ENCODE data around the gene ADGRG4.

ADGRG4 gene

GRCh38 chrX:136425996-136426395 is 125.2 kb downstream of the ADGRG4 start:
- TF ChIP-seq EZH2phosphoT487 (IDR thresholded peaks at IDR 0.05; ENCODE audit: borderline replicate concordance): no peak
- TF ChIP-seq CTCF (conservative IDR thresholded peaks at IDR 0.05; ENCODE audit: low read length): no peak
- no peaks in the 10 kb centered on the region for H3K4me1 ChIP-seq (ENCODE audit: insufficient read depth, low read length, poor library complexity, severe bottlenecking)
- no peaks in the 10 kb centered on the region for H4K20me1 ChIP-seq (ENCODE audit: insufficient read depth, low read length, poor library complexity, severe bottlenecking)

GRCh38 chrX:136431625-136432024 is 130.9 kb downstream of the ADGRG4 start:
- Histone ChIP-seq H4K20me1 (ENCODE audit: insufficient read depth, low read length, poor library complexity, severe bottlenecking) (no peaks in the 10 kb centered on the region), H3K4me3 (ENCODE audit: low read length, poor library complexity, severe bottlenecking) (no peak overlapping the region), H3K36me3 (ENCODE audit: insufficient read depth, low read length) (no peaks in the 10 kb centered on the region), H3K9me3 (ENCODE audit: insufficient read depth, low read depth, low read length) (no peaks in the 10 kb centered on the region), H3K9ac (ENCODE audit: low read depth, low read length, poor library complexity, severe bottlenecking) (no peak overlapping the region), H3K27me3 (ENCODE audit: insufficient read depth, low read length, poor library complexity, severe bottlenecking) (no peaks in the 10 kb centered on the region), H3K4me1 (ENCODE audit: insufficient read depth, low read length, poor library complexity, severe bottlenecking) (no peaks in the 10 kb centered on the region), H3K9me2 (replicated peaks; ENCODE audit: low read depth, low read length) (no peaks in the 10 kb centered on the region), H3F3A (ENCODE audit: low read depth) (no peaks in the 10 kb centered on the region), H3K79me2 (ENCODE audit: insufficient read depth, low read length) (no peaks in the 10 kb centered on the region), H2AFZ (ENCODE audit: low read length) (no peak overlapping the region), H3K4me2 (ENCODE audit: low read depth, low read length, poor library complexity, severe bottlenecking) (no peak overlapping the region)
- no peak for TF ChIP-seq CTCF (conservative IDR thresholded peaks at IDR 0.05; ENCODE audit: low read length)
- TF ChIP-seq EZH2phosphoT487 (IDR thresholded peaks at IDR 0.05; ENCODE audit: borderline replicate concordance): no peak

More at GRCh38 chrX:136425996-136426395, 125.2 kb downstream of the ADGRG4 start:
- Histone ChIP-seq H3K4me3 (ENCODE audit: low read length, poor library complexity, severe bottlenecking) (no peak overlapping the region), H3K9ac (ENCODE audit: low read depth, low read length, poor library complexity, severe bottlenecking) (no peak overlapping the region), H3K36me3 (ENCODE audit: insufficient read depth, low read length) (no peaks in the 10 kb centered on the region), H3K4me2 (ENCODE audit: low read depth, low read length, poor library complexity, severe bottlenecking) (no peak overlapping the region), H3K9me2 (replicated peaks; ENCODE audit: low read depth, low read length) (no peaks in the 10 kb centered on the region), H3F3A (ENCODE audit: low read depth) (no peaks in the 10 kb centered on the region), H3K27me3 (ENCODE audit: insufficient read depth, low read length, poor library complexity, severe bottlenecking) (no peaks in the 10 kb centered on the region), H3K79me2 (ENCODE audit: insufficient read depth, low read length) (no peaks in the 10 kb centered on the region), H2AFZ (ENCODE audit: low read length) (no peak overlapping the region), H3K9me3 (ENCODE audit: insufficient read depth, low read depth, low read length) (no peaks in the 10 kb centered on the region)

GRCh38 chrX:136437774-136438173 is 137.0 kb downstream of the ADGRG4 start:
- Histone ChIP-seq H3K9ac (ENCODE audit: low read depth, low read length, poor library complexity, severe bottlenecking) (no peak overlapping the region), H3K4me2 (ENCODE audit: low read depth, low read length, poor library complexity, severe bottlenecking) (no peak overlapping the region), H3K4me3 (ENCODE audit: low read length, poor library complexity, severe bottlenecking) (no peak overlapping the region), H4K20me1 (ENCODE audit: insufficient read depth, low read length, poor library complexity, severe bottlenecking) (no peaks in the 10 kb centered on the region), H2AFZ (ENCODE audit: low read length) (no peak overlapping the region), H3K4me1 (ENCODE audit: insufficient read depth, low read length, poor library complexity, severe bottlenecking) (no peaks in the 10 kb centered on the region), H3K9me3 (ENCODE audit: insufficient read depth, low read depth, low read length) (no peaks in the 10 kb centered on the region), H3K79me2 (ENCODE audit: insufficient read depth, low read length) (no peaks in the 10 kb centered on the region), H3F3A (ENCODE audit: low read depth) (no peaks in the 10 kb centered on the region), H3K9me2 (replicated peaks; ENCODE audit: low read depth, low read length) (no peaks in the 10 kb centered on the region), H3K27me3 (ENCODE audit: insufficient read depth, low read length, poor library complexity, severe bottlenecking) (no peaks in the 10 kb centered on the region), H3K36me3 (ENCODE audit: insufficient read depth, low read length) (no peaks in the 10 kb centered on the region)
- TF ChIP-seq CTCF (conservative IDR thresholded peaks at IDR 0.05; ENCODE audit: low read length) (no peak), EZH2phosphoT487 (IDR thresholded peaks at IDR 0.05; ENCODE audit: borderline replicate concordance) (no peak)

Data from Loucy (cell line).